C1 segment of cervical spinal cord (tissue), 14 donors: Measurements from ENCODE around the gene HDAC1.
"Not testable (repeated sequence)": the region's sequence is repeated elsewhere in the genome, so short reads cannot be mapped to it uniquely, and the experiment has no call there.

Source experiments
- DNase-seq, 14 donors: peaks; one replicate each; lab custom pipeline; 2025; lab: John Stamatoyannopoulos, UW

HDAC1 gene

GRCh38 chr1:32345289-32345827 is 53.5 kb downstream of the HDAC1 start:
- no peak for DNase-seq

GRCh38 chr1:32346532-32347157 is 54.8 kb downstream of the HDAC1 start:
- DNase-seq: no peak

GRCh38 chr1:32349211-32349708 is 57.4 kb downstream of the HDAC1 start:
- DNase-seq: peak in 1 of 14 donors; percentile 12

- peak in 6 of 14 donors; percentile 76 to 92 (median 82) for DNase-seq
Observed at GRCh38 chr1:32350785-32351398, 59.0 kb downstream of the HDAC1 start.

- DNase-seq: peak; percentile 36 to 94 (median 88)
Observed at GRCh38 chr1:32351399-32352238, 59.7 kb downstream of the HDAC1 start.

GRCh38 chr1:32352239-32352745 is 60.4 kb downstream of the HDAC1 start:
- DNase-seq: peak in 2 of 14 donors; percentile 60 to 63

GRCh38 chr1:32352831-32353383 is 61.0 kb downstream of the HDAC1 start:
- no peak for DNase-seq

GRCh38 chr1:32353431-32353830 is 61.5 kb downstream of the HDAC1 start:
- DNase-seq: no peak

- no peak for DNase-seq
Observed at GRCh38 chr1:32353886-32354570, 62.1 kb downstream of the HDAC1 start.

- DNase-seq: not testable (repeated sequence)
Observed at GRCh38 chr1:32355778-32356177, 63.9 kb downstream of the HDAC1 start.

- DNase-seq: no peak
Observed at GRCh38 chr1:32356478-32356877, 64.6 kb downstream of the HDAC1 start.

- no peak for DNase-seq
Observed at GRCh38 chr1:32357614-32358013, 65.7 kb downstream of the HDAC1 start.

- DNase-seq: no peak
Observed at GRCh38 chr1:32358435-32358834, 66.6 kb downstream of the HDAC1 start.

- no peak for DNase-seq
Observed at GRCh38 chr1:32361308-32361673, 69.4 kb downstream of the HDAC1 start.

GRCh38 chr1:32361674-32362473 is 70.0 kb downstream of the HDAC1 start:
- peak in 11 of 14 donors; percentile 4 to 70 (median 56) for DNase-seq

GRCh38 chr1:32362474-32363313 is 70.8 kb downstream of the HDAC1 start, which contains the start of the genes FAM229A and TSSK3:
TSS of gene FAM229A (minus strand) at chr1:32362485. CDS start at chr1:32362091, 394 bp downstream.
TSS of gene TSSK3 (plus strand) at chr1:32362539. CDS start at chr1:32362702, 163 bp downstream.
- no peak for DNase-seq

- DNase-seq: no peak
Observed at GRCh38 chr1:32363713-32364112, 71.8 kb downstream of the HDAC1 start.

- DNase-seq: no peak
Observed at GRCh38 chr1:32364836-32365235, 73.0 kb downstream of the HDAC1 start.

- DNase-seq: no peak
Observed at GRCh38 chr1:32365445-32365844, 73.6 kb downstream of the HDAC1 start.
